ENCODE measurements around the gene TDRD12. TPM values are rescaled to one million over a fixed set of nuclear protein-coding genes. Genes with fewer than 3 reads are reported as not detected.

TDRD12 gene
- total RNA-seq, 1 experiment from 2014 or later: 0.64 TPM

DNA sequence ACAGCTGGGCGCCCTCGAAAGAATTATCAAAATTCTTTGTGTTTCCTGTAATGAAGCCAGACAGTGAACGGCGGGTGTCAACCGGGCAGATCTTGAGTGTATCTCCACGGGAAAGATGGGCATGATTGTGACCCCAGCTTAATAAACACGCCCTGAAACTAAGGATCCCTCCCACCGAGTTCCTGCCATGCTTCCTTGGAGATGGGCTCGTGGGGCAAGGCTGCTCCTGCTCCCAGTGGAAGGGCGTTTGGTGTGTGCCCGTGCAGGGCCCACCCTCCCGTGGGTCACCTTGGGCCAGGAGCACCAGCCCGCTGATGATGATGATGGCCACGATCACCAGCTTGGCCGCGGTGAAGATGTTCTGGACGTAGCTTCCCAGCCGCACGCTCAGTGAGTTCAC is 142.6 kb downstream of the TDRD12 start:
- H3K4me3 ChIP-seq (ENCODE audit: low read depth, low read length, poor library complexity, severe bottlenecking): no peak overlapping the region
- no peaks in the 10 kb centered on the region for H3K27me3 ChIP-seq (replicated peaks; ENCODE audit: insufficient read depth, low read depth, low read length, poor library complexity)
- DNase-seq (ENCODE audit: low spot score): no peak
- POLR2A ChIA-PET (ENCODE audit: low non-redundant PET): no interaction called here
- BruUV-seq (replicated peaks): no TSS peak
- H3K36me3 ChIP-seq (ENCODE audit: insufficient read depth, low read length, poor library complexity, severe bottlenecking): no peaks in the 10 kb centered on the region
- no peak overlapping the region for H3K27ac ChIP-seq (ENCODE audit: low read depth, low read length, poor library complexity, severe bottlenecking)
- H3K4me1 ChIP-seq (ENCODE audit: insufficient read depth, low read length, poor library complexity, severe bottlenecking): no peaks in the 10 kb centered on the region
- intact Hi-C loops (cut with micrococcal nuclease; ENCODE audit: unreplicated experiment): no loop called here
- TF ChIP-seq, protein P1, sequence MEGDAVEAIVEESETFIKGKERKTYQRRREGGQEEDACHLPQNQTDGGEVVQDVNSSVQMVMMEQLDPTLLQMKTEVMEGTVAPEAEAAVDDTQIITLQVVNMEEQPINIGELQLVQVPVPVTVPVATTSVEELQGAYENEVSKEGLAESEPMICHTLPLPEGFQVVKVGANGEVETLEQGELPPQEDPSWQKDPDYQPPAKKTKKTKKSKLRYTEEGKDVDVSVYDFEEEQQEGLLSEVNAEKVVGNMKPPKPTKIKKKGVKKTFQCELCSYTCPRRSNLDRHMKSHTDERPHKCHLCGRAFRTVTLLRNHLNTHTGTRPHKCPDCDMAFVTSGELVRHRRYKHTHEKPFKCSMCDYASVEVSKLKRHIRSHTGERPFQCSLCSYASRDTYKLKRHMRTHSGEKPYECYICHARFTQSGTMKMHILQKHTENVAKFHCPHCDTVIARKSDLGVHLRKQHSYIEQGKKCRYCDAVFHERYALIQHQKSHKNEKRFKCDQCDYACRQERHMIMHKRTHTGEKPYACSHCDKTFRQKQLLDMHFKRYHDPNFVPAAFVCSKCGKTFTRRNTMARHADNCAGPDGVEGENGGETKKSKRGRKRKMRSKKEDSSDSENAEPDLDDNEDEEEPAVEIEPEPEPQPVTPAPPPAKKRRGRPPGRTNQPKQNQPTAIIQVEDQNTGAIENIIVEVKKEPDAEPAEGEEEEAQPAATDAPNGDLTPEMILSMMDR (conservative IDR thresholded peaks at IDR 0.05; ENCODE audit: low read depth, low read length): no peak
- no peak for TF ChIP-seq EZH2 (IDR thresholded peaks at IDR 0.05; ENCODE audit: borderline replicate concordance, low read depth, low read length, poor library complexity, severe bottlenecking)
- H3K9me3 ChIP-seq (ENCODE audit: low read depth, low read length, poor library complexity, severe bottlenecking): no peaks in the 10 kb centered on the region
- CTCF ChIA-PET: no interaction called here

DNA sequence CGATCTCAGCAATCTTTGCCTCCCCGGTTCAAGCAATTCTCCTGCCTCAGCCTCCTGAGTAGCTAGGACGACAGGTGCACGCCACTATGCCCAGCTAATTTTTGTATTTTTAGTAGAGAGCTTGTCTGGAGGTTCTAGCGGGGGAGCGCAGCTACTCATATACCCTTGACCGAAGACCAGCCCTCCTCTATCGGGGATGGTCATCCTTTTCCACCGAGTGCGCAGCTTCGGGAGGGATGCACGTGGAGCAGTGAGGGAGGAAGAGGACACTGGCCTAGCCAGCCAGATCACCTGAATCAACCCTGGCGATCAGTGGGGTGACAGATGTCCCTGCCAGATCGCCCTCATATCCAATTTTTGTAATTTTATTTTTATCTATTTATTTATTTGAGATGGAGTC is 143.2 kb downstream of the TDRD12 start:
- intact Hi-C loops (cut with micrococcal nuclease; ENCODE audit: unreplicated experiment): no loop called here
- H3K27ac ChIP-seq (ENCODE audit: low read depth, low read length, poor library complexity, severe bottlenecking): no peak overlapping the region
- no peaks in the 10 kb centered on the region for H3K36me3 ChIP-seq (ENCODE audit: insufficient read depth, low read length, poor library complexity, severe bottlenecking)
- CTCF ChIA-PET: no interaction called here
- no peak overlapping the region for H3K4me3 ChIP-seq (ENCODE audit: low read depth, low read length, poor library complexity, severe bottlenecking)
- no peaks in the 10 kb centered on the region for H3K9me3 ChIP-seq (ENCODE audit: low read depth, low read length, poor library complexity, severe bottlenecking)
- POLR2A ChIA-PET (ENCODE audit: low non-redundant PET): no interaction called here
- no peak for TF ChIP-seq EZH2 (IDR thresholded peaks at IDR 0.05; ENCODE audit: borderline replicate concordance, low read depth, low read length, poor library complexity, severe bottlenecking)
- TF ChIP-seq, protein P1 (conservative IDR thresholded peaks at IDR 0.05; ENCODE audit: low read depth, low read length): no peak
- H3K27me3 ChIP-seq (replicated peaks; ENCODE audit: insufficient read depth, low read depth, low read length, poor library complexity): no peaks in the 10 kb centered on the region
- no peak for DNase-seq (ENCODE audit: low spot score)
- no peaks in the 10 kb centered on the region for H3K4me1 ChIP-seq (ENCODE audit: insufficient read depth, low read length, poor library complexity, severe bottlenecking)
- BruUV-seq (replicated peaks): no TSS peak

DNA sequence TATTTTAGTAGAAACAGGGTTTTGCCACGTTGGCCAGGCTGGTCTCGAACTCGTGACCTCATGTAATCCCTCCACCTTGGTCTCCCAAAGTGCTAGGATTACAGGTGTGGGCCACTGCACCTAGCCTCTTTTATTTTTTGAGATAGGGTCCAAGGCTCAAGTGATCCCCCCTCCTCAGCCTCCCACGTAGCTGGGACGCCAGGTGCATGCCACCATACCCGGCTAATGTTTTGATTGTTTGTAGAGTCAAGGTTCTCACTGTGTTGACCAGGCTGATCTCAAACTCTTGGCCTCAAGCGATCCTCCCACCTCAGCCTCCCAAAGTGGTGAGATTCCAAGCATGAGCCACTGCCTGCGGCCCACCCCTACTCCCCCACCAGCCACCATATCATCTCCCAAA is 143.7 kb downstream of the TDRD12 start:
- H3K27ac ChIP-seq (ENCODE audit: low read depth, low read length, poor library complexity, severe bottlenecking): no peak overlapping the region
- H3K9me3 ChIP-seq (ENCODE audit: low read depth, low read length, poor library complexity, severe bottlenecking): no peaks in the 10 kb centered on the region
- POLR2A ChIA-PET (ENCODE audit: low non-redundant PET): no interaction called here
- no peaks in the 10 kb centered on the region for H3K36me3 ChIP-seq (ENCODE audit: insufficient read depth, low read length, poor library complexity, severe bottlenecking)
- BruUV-seq (replicated peaks): no TSS peak
- TF ChIP-seq EZH2 (IDR thresholded peaks at IDR 0.05; ENCODE audit: borderline replicate concordance, low read depth, low read length, poor library complexity, severe bottlenecking): no peak
- TF ChIP-seq, protein P1 (conservative IDR thresholded peaks at IDR 0.05; ENCODE audit: low read depth, low read length): no peak
- no peak for DNase-seq (ENCODE audit: low spot score)
- no peak overlapping the region for H3K4me3 ChIP-seq (ENCODE audit: low read depth, low read length, poor library complexity, severe bottlenecking)
- no peaks in the 10 kb centered on the region for H3K4me1 ChIP-seq (ENCODE audit: insufficient read depth, low read length, poor library complexity, severe bottlenecking)
- intact Hi-C loops (cut with micrococcal nuclease; ENCODE audit: unreplicated experiment): no loop called here
- CTCF ChIA-PET: no interaction called here
- H3K27me3 ChIP-seq (replicated peaks; ENCODE audit: insufficient read depth, low read depth, low read length, poor library complexity): no peaks in the 10 kb centered on the region

All from A673 (cell line).